ENCODE measurements around the gene PATE3.

- no peak for TF ChIP-seq POLR2A (IDR thresholded peaks at IDR 0.05)
- TF ChIP-seq, protein P1, sequence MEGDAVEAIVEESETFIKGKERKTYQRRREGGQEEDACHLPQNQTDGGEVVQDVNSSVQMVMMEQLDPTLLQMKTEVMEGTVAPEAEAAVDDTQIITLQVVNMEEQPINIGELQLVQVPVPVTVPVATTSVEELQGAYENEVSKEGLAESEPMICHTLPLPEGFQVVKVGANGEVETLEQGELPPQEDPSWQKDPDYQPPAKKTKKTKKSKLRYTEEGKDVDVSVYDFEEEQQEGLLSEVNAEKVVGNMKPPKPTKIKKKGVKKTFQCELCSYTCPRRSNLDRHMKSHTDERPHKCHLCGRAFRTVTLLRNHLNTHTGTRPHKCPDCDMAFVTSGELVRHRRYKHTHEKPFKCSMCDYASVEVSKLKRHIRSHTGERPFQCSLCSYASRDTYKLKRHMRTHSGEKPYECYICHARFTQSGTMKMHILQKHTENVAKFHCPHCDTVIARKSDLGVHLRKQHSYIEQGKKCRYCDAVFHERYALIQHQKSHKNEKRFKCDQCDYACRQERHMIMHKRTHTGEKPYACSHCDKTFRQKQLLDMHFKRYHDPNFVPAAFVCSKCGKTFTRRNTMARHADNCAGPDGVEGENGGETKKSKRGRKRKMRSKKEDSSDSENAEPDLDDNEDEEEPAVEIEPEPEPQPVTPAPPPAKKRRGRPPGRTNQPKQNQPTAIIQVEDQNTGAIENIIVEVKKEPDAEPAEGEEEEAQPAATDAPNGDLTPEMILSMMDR (IDR thresholded peaks at IDR 0.05): no peak
Observed at GRCh38 chr11:125743681-125744080, 44.2 kb upstream of the PATE3 start.

All from uterus (tissue), 2 donors.